Liver (tissue), 9 donors: Measurements from ENCODE around the gene H2AZ2. TPM values are rescaled to one million over a fixed set of nuclear protein-coding genes. Genes with fewer than 3 reads are reported as not detected.

Source experiments
- DNase-seq: peaks from one replicate; pipeline ENCODE4 v3.0.0-alpha.2; 2017; ENCODE audit warnings: low spot score
- H3K27ac ChIP-seq, 2 donors: one replicate each; pipeline ENCODE4 v1.7.0; 2013; ENCODE audit warnings: inconsistent platforms in 2 of 2, low read length in 2 of 2, control low read depth in 1 of 2, low read depth in 1 of 2, mild to moderate bottlenecking in 1 of 2
- H3K27me3 ChIP-seq, 4 donors: one replicate each; pipeline versions ENCODE4 v1.6.1 to v1.7.0; 2013; ENCODE audit warnings: low read length in 3 of 4, inconsistent platforms in 1 of 4, mild to moderate bottlenecking in 1 of 4, moderate library complexity in 1 of 4; ENCODE audit not compliant: control insufficient read depth in 4 of 4, insufficient read depth in 4 of 4
- H3K36me3 ChIP-seq, 4 donors: one replicate each; pipeline versions ENCODE4 v1.6.1 to v1.7.0; 2013; ENCODE audit warnings: low read length in 3 of 4, mild to moderate bottlenecking in 3 of 4, low read depth in 1 of 4, moderate library complexity in 1 of 4; ENCODE audit not compliant: control insufficient read depth in 4 of 4, insufficient read depth in 3 of 4
- H3K4me1 ChIP-seq, 4 donors: one replicate each; pipeline versions ENCODE4 v1.6.1 to v1.7.0; 2013; ENCODE audit warnings: low read length in 3 of 4, mild to moderate bottlenecking in 3 of 4, moderate library complexity in 1 of 4; ENCODE audit not compliant: control insufficient read depth in 4 of 4, insufficient read depth in 4 of 4
- H3K4me3 ChIP-seq, 3 donors: one replicate each; pipeline versions ENCODE4 v1.6.1 to v1.7.0; 2013; ENCODE audit warnings: low read length in 3 of 3, control low read depth in 1 of 3, low read depth in 1 of 3, mild to moderate bottlenecking in 1 of 3
- H3K9ac ChIP-seq, 2 donors: one replicate each; pipeline ENCODE4 v1.7.0; 2013; ENCODE audit warnings: low read length in 2 of 2, mild to moderate bottlenecking in 2 of 2, moderate library complexity in 2 of 2, control low read depth in 1 of 2, low read depth in 1 of 2
- H3K9me3 ChIP-seq, 4 donors: one replicate each; pipeline versions ENCODE4 v1.6.1 to v1.7.0; 2013; ENCODE audit warnings: low read length in 3 of 4; ENCODE audit not compliant: control insufficient read depth in 4 of 4
- ATF3 ChIP-seq: IDR thresholded peaks from 2 replicates; pipeline ENCODE4 v1.6.1; 2016; ENCODE audit warnings: antibody characterized with exemption
- EGR1 ChIP-seq, 2 donors: IDR thresholded peaks; 2 replicates each; pipeline ENCODE4 v1.6.1; 2016 to 2018; ENCODE audit warnings: antibody characterized with exemption in 2 of 2, low read depth in 2 of 2
- FOXA1 ChIP-seq: IDR thresholded peaks from 2 replicates; pipeline ENCODE4 v1.6.1; 2016; ENCODE audit warnings: antibody characterized with exemption
- FOXA2 ChIP-seq: IDR thresholded peaks from 2 replicates; pipeline ENCODE4 v1.6.1; 2016; ENCODE audit warnings: antibody characterized with exemption
- GABPA ChIP-seq, 2 donors: IDR thresholded peaks in 1 of 2; conservative IDR thresholded peaks in 1 of 2; 2 replicates each; pipeline ENCODE4 v1.6.1; 2016; ENCODE audit warnings: antibody characterized with exemption in 2 of 2, mild to moderate bottlenecking in 1 of 2, moderate library complexity in 1 of 2
- JUND ChIP-seq, 2 donors: IDR thresholded peaks; 2 replicates each; pipeline ENCODE4 v1.6.1; 2016; ENCODE audit warnings: antibody characterized with exemption in 2 of 2
- NR2F2 ChIP-seq: IDR thresholded peaks from 2 replicates; pipeline ENCODE4 v1.6.1; 2016; ENCODE audit warnings: antibody characterized with exemption
- RAD21 ChIP-seq, 2 donors: IDR thresholded peaks; 2 replicates each; pipeline ENCODE4 v1.6.1; 2016; ENCODE audit warnings: antibody characterized with exemption in 2 of 2, mild to moderate bottlenecking in 2 of 2
- REST ChIP-seq: IDR thresholded peaks from 2 replicates; pipeline ENCODE4 v1.6.1; 2016; ENCODE audit warnings: antibody characterized with exemption, mild to moderate bottlenecking
- RXRA ChIP-seq, 2 donors: IDR thresholded peaks; 2 replicates each; pipeline ENCODE4 v1.6.1; 2017 to 2018; ENCODE audit warnings: antibody characterized with exemption in 2 of 2, mild to moderate bottlenecking in 1 of 2
- SP1 ChIP-seq: IDR thresholded peaks from 2 replicates; pipeline ENCODE4 v1.6.1; 2018; ENCODE audit warnings: antibody characterized with exemption, mild to moderate bottlenecking
- YY1 ChIP-seq: IDR thresholded peaks from 2 replicates; pipeline ENCODE4 v1.6.1; 2016; ENCODE audit warnings: antibody characterized with exemption, mild to moderate bottlenecking
- ZBTB33 ChIP-seq: IDR thresholded peaks from 2 replicates; pipeline ENCODE4 v1.6.1; 2016; ENCODE audit warnings: antibody characterized with exemption
- WGBS: extraction: QIAGEN DNeasy Blood & Tissue Kit; methylation state at CpG from one replicate; pipeline ENCODE4 v1.1.7; 2013; 5-methylcytosine and 5-hydroxymethylcytosine counted together
- polyA plus RNA-seq, 2 donors: library from polyadenylated mRNA; stranded (reverse) in 1 of 2; unstranded in 1 of 2; fragments of 200-250 nt in 1 of 2; fragments of >200 nt in 1 of 2; fragmentation: Nextera tagmentation in 1 of 2; extraction: Ambion mirVana in 1 of 2; gene quantifications; one replicate each; pipeline versions ENCODE4 v1.2.1 to v1.2.3, GENCODE V29; 2013 to 2015
- total RNA-seq, 2 donors: library from RNA; depleted of rRNA; stranded (reverse); fragments of >200 nt; gene quantifications; one replicate each; pipeline ENCODE4 v1.2.3, GENCODE V29; 2014
- donor health status: healthy.
- donor health status: healthy.
- donor health status: healthy.
- donor health status: healthy.
- donor health status: healthy.

Gene H2AZ2
- total and polyA plus RNA-seq, 4 donors: 51.3 to 182 (median 69.5) TPM

GRCh38 chr7:44801890-44802289 is 46.0 kb downstream of the H2AZ2 start:
- DNase-seq: no peak
- WGBS: 93% methylated on average over 5 of the region's 5 CpGs
- TF ChIP-seq FOXA1 (no peak), JUND (IDR thresholded peaks at IDR 0.05) (no peak), YY1 (no peak), GABPA (IDR thresholded peaks at IDR 0.05 in 1 of 2, conservative IDR thresholded peaks at IDR 0.05 in 1 of 2) (no peak), FOXA2 (no peak), SP1 (no peak), EGR1 (IDR thresholded peaks at IDR 0.05; ENCODE audit: low read depth in 2 of 2) (no peak), REST (no peak), RAD21 (IDR thresholded peaks at IDR 0.05) (no peak), RXRA (IDR thresholded peaks at IDR 0.05) (no peak)
- no peaks in the 10 kb centered on the region for H3K9me3 ChIP-seq
- no peak overlapping the region for H3K4me3 ChIP-seq
- peaks cover 9 to 20% (median 14%) of the 10 kb centered on the region in 4 donors for H3K4me1 ChIP-seq
- no peak overlapping the region for H3K9ac ChIP-seq
- peaks cover 19 to 35% (median 30%) of the 10 kb centered on the region in 4 donors for H3K36me3 ChIP-seq
- no peaks in the 10 kb centered on the region for H3K27me3 ChIP-seq
- H3K27ac ChIP-seq: no peak overlapping the region

GRCh38 chr7:44799939-44800338 is 47.9 kb downstream of the H2AZ2 start:
- Histone ChIP-seq H3K36me3 (peaks cover 19 to 35% (median 30%) of the 10 kb centered on the region in 4 donors), H3K9ac (no peak overlapping the region), H3K27ac (no peak overlapping the region), H3K27me3 (no peaks in the 10 kb centered on the region), H3K9me3 (no peaks in the 10 kb centered on the region), H3K4me3 (no peak overlapping the region), H3K4me1 (peaks cover 9 to 21% (median 14%) of the 10 kb centered on the region in 4 donors)
- TF ChIP-seq RXRA (IDR thresholded peaks at IDR 0.05): no peak
- TF ChIP-seq ZBTB33: no peak
- no peak for TF ChIP-seq NR2F2
- TF ChIP-seq ATF3: no peak
- TF ChIP-seq SP1: no peak
- TF ChIP-seq FOXA2: no peak
- DNase-seq: no peak
- WGBS: 73% methylated on average over 4 of the region's 4 CpGs
